Inferior parietal cortex (tissue), 1 donor: ENCODE data around the gene PRDM10.
A peak's percentile ranks its signal among the peaks of the same experiment; 100 is the strongest.
"Not testable (repeated sequence)": the region's sequence is repeated elsewhere in the genome, so short reads cannot be mapped to it uniquely, and the experiment has no call there.

Source experiments
- DNase-seq: peaks from one replicate; pipeline ENCODE4 v3.0.0-alpha.2; 2016; ENCODE audit errors: extremely low spot score

PRDM10 gene

DNA sequence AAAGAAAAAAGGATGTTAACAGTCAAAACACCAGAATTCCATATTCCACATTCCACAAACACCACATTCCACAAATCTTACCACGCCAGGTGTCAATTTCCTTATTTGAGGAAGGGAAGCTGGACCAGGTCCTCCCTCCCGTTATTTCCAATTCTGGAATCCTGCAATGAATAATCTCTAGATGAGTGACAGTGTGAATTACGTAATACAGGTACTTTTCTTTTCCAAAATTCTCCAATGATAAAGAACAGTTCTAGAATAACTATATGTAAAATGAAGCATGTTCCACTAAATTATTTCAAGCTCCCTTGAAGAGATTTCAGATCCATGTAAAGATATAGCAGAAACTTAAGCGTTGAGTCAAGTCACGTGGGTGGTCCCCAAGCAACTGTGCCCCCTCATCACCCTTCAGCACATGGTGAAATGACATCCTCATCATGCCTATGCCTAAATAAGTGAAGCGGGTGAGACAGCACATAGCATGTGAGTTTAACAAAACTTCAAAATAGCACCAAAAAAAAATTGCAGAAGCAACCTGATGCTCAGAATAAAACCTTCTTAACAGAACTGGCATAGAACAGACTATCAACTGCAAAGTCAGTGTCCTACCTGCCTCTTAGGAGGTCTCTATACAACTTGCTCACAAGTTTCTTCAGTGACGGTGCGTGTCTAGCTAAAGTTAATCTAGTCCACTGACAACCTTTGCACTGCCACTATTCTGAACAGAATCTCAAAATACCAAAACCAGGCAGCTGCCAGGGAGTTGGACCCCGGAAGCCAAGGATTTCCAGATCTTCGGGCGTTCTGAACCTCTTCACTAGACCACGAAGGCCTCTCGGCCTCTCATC, 108.1 kb downstream of the PRDM10 start:
- DNase-seq = peak; percentile 11

DNA sequence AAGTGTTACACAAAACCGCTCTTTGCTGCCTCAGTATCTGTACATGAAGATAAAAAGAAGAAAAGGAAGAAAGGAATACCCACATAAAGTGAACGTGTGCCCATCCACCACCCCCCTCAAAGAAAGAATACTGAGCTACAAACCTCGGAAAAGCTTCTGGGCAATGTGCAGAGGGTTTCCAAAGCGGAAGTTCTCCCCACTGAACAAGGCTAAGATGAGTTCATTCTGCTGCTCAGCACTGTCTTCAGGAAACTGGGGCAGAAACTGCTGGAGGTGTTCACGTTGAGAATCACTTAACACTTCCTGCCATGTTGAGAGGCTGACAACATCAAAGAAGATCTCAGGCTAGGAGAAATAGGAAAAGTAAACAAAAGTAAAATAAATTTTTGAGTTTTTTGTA, 114.2 kb downstream of the PRDM10 start:
- no peak for DNase-seq

- DNase-seq = no peak
These were observed 117.3 kb downstream of the PRDM10 start for GRCh38 chr11:129885381-129885780.

DNA sequence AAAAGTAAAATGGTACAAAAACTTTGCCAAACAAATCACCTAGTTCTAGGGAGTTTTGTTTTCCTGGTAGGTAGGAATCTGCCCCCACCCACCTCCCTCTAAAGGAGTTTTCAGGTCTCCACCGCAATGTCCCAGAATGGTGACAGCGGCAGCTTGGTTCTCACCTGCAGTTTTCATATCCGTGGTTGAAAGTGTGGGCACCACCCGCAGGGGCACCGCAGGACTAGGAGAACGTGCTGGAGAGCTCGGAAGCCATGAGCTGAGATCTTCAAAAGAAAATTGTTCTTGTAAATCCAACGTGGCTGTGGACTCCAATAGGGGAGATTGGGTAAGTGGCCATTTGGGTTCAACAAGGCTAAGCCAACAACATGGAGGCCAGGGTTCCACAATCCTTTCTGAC, 118.1 kb downstream of the PRDM10 start:
- no peak for DNase-seq

DNA sequence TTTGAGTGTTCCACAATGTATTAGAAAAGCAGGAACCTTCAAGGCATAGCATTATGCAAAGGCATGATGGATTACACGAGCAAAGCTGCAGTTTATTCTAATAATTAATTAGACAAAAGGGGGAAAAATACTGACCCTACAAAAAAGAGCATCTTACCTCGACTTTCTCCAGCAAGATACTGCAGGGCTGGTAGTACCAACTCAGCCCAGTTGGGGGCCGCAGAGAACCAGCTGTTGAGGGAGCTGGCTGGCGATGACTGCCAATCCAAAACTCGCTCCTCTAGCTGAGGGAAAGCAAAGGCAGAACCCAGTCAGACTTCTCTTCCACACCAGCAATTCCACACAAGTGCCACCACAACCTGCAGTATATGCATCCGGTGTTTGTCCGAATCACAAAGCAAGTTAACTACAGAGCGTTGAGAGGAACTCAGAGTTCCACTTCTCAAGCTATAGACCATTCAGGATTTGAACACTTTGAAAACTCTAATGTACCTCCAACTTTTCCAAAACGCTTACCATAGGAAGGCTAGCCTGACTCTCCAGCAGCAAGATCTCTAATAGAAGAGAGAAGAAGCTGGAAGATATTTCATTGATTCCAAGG, 121.0 kb downstream of the PRDM10 start:
- DNase-seq = peak; percentile 18

GRCh38 chr11:129880311-129880710, 122.3 kb downstream of the PRDM10 start:
- DNase-seq = no peak

DNA sequence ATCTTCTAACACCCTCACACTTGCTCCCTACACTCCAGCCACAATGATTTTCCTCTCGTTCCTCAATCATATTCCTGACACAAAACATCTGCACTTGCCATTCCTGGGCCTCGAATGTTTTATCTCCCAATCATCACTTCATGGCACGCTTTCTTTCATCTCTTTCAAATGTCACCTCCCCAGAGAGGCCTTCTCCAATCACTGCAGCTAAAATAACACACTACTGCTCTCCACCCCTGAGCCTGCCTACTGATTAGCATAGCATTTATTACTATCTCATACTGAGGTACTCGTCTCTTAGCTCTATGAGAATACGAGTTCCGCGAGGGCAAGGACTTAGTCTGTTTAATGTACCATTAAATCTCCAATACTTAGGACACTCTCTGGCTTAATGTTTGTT, 130.7 kb downstream of the PRDM10 start:
- DNase-seq = no peak

- not testable (repeated sequence) for DNase-seq
These were observed 134.0 kb downstream of the PRDM10 start for GRCh38 chr11:129868626-129869025.

DNA sequence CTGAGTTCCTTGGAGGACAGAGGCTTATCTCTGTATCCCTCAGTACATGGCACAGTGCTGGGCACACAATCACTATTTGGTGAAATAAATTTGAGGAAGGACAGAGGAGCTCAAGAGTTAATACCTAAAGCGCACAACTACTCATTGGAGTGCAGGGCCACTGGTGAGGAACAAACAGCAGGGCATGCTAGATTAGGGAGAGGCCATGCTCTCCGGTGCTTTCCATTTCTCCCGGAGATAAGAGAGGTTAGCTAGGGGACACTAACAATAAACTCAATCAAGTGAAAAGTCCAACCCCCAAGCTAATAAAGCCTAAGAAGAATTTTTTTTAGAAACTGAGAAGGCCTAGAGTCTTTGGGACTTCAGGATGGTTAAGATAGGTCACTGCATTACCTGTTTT, 136.3 kb downstream of the PRDM10 start:
- DNase-seq = no peak

DNA sequence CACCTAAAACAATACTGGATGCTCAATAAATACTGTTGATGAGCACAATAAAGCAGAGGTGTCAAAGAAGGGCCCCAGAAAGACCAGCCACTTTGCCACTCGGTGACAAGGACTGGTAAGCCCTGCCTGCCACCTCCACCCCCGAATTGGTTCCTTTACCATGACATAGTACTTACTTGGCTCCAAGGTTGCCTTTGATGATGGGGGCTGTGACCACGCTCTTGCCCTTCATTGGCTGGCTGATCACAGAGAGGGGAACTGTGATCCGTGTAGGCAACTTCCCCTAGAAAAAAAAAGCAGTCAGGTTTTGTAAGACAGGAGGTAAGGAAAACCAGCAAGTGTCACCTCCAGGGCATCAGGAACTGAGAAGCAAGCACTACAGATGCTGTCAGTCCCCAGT, 136.9 kb downstream of the PRDM10 start:
- DNase-seq = no peak

GRCh38 chr11:129864811-129865210, 137.8 kb downstream of the PRDM10 start:
- DNase-seq = no peak

- no peak for DNase-seq
These were observed 140.7 kb downstream of the PRDM10 start for GRCh38 chr11:129861702-129862522.

GRCh38 chr11:129856036-129856435, 146.6 kb downstream of the PRDM10 start:
- no peak for DNase-seq

DNA sequence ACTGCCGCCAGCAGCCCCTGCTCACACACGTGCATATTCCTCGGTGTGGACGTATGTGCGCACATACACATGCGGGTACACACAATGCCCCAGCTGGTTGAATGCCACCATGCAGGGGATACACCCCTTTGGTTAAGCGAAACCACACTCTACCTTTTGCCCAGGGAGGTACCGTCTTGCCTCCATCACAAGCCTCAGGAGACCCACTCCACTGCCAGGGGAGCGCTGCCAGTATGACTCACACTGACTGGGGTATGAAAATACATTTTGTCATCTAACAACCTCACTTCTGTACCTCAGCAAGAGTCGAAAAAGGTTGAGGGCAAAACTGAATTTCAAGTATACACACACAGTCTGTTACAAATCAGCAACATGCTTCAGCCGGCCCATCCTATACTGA, 147.5 kb downstream of the PRDM10 start:
- no peak for DNase-seq

DNA sequence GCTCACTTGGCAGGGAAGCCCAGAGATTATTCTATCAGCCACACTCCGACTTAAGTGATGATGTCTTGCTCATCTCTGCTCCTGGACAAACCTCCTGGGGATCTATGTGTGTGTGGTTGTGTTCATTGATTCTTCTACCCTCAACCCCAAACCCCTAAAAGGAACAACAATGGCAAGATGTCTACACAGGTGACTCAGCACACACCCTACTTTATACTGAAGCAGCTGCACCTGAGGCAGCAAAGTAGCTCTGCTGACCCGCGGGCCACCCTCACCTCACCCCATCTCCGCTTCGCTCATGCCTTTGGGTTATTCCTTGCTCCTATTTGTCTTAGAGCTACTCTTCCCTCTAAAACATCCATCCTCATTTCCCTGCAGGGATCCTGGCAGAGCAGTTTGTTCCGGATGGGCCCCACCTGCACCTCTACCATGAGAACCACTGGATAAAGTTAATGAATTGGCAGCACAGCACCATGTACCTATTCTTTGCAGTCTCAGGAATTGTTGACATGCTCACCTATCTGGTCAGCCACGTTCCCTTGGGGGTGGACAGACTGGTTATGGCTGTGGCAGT, 148.3 kb downstream of the PRDM10 start:
- DNase-seq = no peak

DNA sequence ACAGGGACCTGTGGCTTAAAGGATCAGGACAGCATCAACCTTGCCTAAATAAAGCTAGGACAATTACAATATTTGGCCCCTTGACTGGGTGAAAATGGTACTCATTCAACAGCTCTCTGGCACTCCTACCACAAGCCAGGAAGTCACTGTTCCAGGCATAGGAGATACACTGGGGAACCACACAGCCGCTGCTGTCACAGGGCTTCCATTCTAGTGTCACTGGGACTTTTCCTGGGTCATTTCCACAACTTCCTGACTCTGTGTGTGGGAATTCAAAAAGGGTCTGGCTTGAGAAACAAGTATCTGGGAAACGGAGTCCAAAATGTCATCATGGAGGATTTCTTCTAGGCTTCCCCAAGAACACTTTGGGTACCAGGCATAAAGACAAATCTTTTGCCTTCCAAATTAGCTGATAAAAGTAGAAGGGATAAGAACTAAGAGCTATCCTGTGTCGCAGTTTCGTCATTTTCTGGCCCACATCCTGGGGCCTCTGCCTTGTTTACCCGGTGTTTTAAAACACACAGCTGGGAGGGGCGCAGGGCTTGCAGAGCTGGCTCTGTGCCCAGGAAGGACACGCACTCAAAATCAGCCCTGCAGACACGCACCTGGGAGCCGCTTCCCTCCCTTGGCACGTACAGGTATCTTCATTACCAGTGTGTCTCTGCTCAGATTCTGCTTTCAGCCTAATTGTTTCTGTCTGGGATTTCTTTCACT, 149.0 kb downstream of the PRDM10 start:
- DNase-seq = no peak

GRCh38 chr11:129852125-129852740, 150.4 kb downstream of the PRDM10 start:
- DNase-seq = no peak
